Small intestine (tissue), 7 donors: ENCODE data around the gene MICALL2. TPM values are rescaled to one million over a fixed set of nuclear protein-coding genes. Genes with fewer than 3 reads are reported as not detected.
A peak's percentile ranks its signal among the peaks of the same experiment; 100 is the strongest.

Experiments
- DNase-seq, 2 donors: peaks; one replicate each; pipeline versions ENCODE4 v3.0.0 to v3.0.0-alpha.2; 2013
- FAIRE-seq: peaks from 2 replicates; lab custom pipeline; 2012; peaks lifted over from hg19 to GRCh38; lab: Jason Lieb, UNC
- H3K27ac ChIP-seq, 3 donors: one replicate each; pipeline ENCODE4 v1.5.1; 2013; ENCODE audit warnings: low read length in 2 of 3, mild to moderate bottlenecking in 2 of 3, control low read depth in 1 of 3, inconsistent platforms in 1 of 3, low read depth in 1 of 3, moderate library complexity in 1 of 3
- H3K27me3 ChIP-seq, 3 donors: one replicate each; pipeline ENCODE4 v1.6.1; 2013; ENCODE audit warnings: low read length in 3 of 3, inconsistent platforms in 1 of 3; ENCODE audit not compliant: control insufficient read depth in 3 of 3, insufficient read depth in 3 of 3
- H3K36me3 ChIP-seq, 3 donors: one replicate each; pipeline ENCODE4 v1.6.1; 2013; ENCODE audit warnings: low read length in 3 of 3, inconsistent platforms in 1 of 3, low read depth in 1 of 3, mild to moderate bottlenecking in 1 of 3, moderate library complexity in 1 of 3; ENCODE audit not compliant: control insufficient read depth in 3 of 3, insufficient read depth in 2 of 3
- H3K4me1 ChIP-seq, 3 donors: one replicate each; pipeline ENCODE4 v1.6.1; 2013; ENCODE audit warnings: low read length in 2 of 3, inconsistent platforms in 1 of 3, low read depth in 1 of 3, mild to moderate bottlenecking in 1 of 3, moderate library complexity in 1 of 3; ENCODE audit not compliant: control insufficient read depth in 3 of 3, insufficient read depth in 2 of 3
- H3K4me3 ChIP-seq, 3 donors: one replicate each; pipeline ENCODE4 v1.5.1; 2013; ENCODE audit warnings: low read length in 3 of 3, control low read depth in 1 of 3, inconsistent platforms in 1 of 3, low read depth in 1 of 3, mild to moderate bottlenecking in 1 of 3, moderate library complexity in 1 of 3
- H3K9me3 ChIP-seq, 2 donors: one replicate each; pipeline ENCODE4 v1.6.1; 2013; ENCODE audit warnings: low read depth in 1 of 2, low read length in 1 of 2; ENCODE audit not compliant: control insufficient read depth in 2 of 2, insufficient read depth in 1 of 2
- WGBS, 3 donors: extraction: QIAGEN DNeasy Blood & Tissue Kit; methylation state at CpG; one replicate each; pipeline ENCODE4 v1.1.7; 2013; 5-methylcytosine and 5-hydroxymethylcytosine counted together
- polyA plus RNA-seq, 4 donors: library from polyadenylated mRNA; stranded (reverse) in 3 of 4; unstranded in 1 of 4; fragments of 200-250 nt in 3 of 4; fragments of 120-200 nt in 1 of 4; gene quantifications; one replicate each; pipeline versions ENCODE4 v1.2.1 to v1.2.3, GENCODE V29; 2013
- donor health status: healthy with polysubstance abuse.
- donor health status: control.
- donor health status: control.
- donor health status: Bipolar disorder and iron deficiency.
- donor health status: healthy.

MICALL2 gene
- polyA plus RNA-seq, 4 donors = 67.9 to 533 (median 264) TPM

- H3K4me3 ChIP-seq = peak overlapping the region in 2 of 3 donors; percentile 4 to 13
Observed at GRCh38 chr7:1455241-1455939, 3.9 kb downstream of the MICALL2 start.

GRCh38 chr7:1454542-1454941, 4.7 kb downstream of the MICALL2 start:
- no peak for DNase-seq
- WGBS, 3 donors = 55 to 81% (median 58%) methylated on average over 13 to 14 of the region's 14 CpGs
- Histone ChIP-seq H3K36me3 (peaks cover 0 to 52% (median 0%) of the 10 kb centered on the region in 3 donors), H3K9me3 (no peaks in the 10 kb centered on the region), H3K27ac (peak overlapping the region in 2 of 3 donors; percentile 66 to 80), H3K4me3 (no peak overlapping the region), H3K4me1 (peaks cover 0 to 41% (median 0%) of the 10 kb centered on the region in 3 donors), H3K27me3 (no peaks in the 10 kb centered on the region)
- no peak for FAIRE-seq

More at GRCh38 chr7:1455241-1455939, 3.9 kb downstream of the MICALL2 start:
- FAIRE-seq (no peak), DNase-seq (peak; percentile 70 to 83)
- Histone ChIP-seq H3K36me3 (peaks cover 0 to 45% (median 0%) of the 10 kb centered on the region in 3 donors), H3K27me3 (no peaks in the 10 kb centered on the region), H3K9me3 (no peaks in the 10 kb centered on the region), H3K27ac (peak overlapping the region; percentile 12 to 80 (median 66)), H3K4me1 (peaks cover 0 to 47% (median 0%) of the 10 kb centered on the region in 3 donors)
- 9 to 51% (median 35%) methylated on average over 24 to 26 of the region's 26 CpGs for WGBS, 3 donors

GRCh38 chr7:1452205-1452604, 7.1 kb downstream of the MICALL2 start:
- Histone ChIP-seq H3K27me3 (no peaks in the 10 kb centered on the region), H3K4me1 (peaks cover 0 to 26% (median 0%) of the 10 kb centered on the region in 3 donors), H3K27ac (no peak overlapping the region), H3K36me3 (peaks cover 0 to 73% (median 3%) of the 10 kb centered on the region in 3 donors), H3K4me3 (no peak overlapping the region), H3K9me3 (no peaks in the 10 kb centered on the region)
- WGBS, 3 donors = 67 to 76% (median 69%) methylated on average over 19 of the region's 19 CpGs
- FAIRE-seq = no peak
- DNase-seq = no peak

GRCh38 chr7:1450987-1451386, 8.3 kb downstream of the MICALL2 start:
- DNase-seq (no peak), FAIRE-seq (no peak)
- H3K27me3 ChIP-seq = no peaks in the 10 kb centered on the region
- peaks cover 0 to 16% (median 0%) of the 10 kb centered on the region in 3 donors for H3K4me1 ChIP-seq
- 83 to 88% (median 86%) methylated on average over 11 of the region's 11 CpGs for WGBS, 3 donors
- peaks cover 0 to 73% (median 3%) of the 10 kb centered on the region in 3 donors for H3K36me3 ChIP-seq
- no peaks in the 10 kb centered on the region for H3K9me3 ChIP-seq
- no peak overlapping the region for H3K4me3 ChIP-seq
- H3K27ac ChIP-seq = no peak overlapping the region

- FAIRE-seq (no peak), DNase-seq (no peak)
- Histone ChIP-seq H3K9me3 (no peaks in the 10 kb centered on the region), H3K4me3 (no peak overlapping the region), H3K27ac (peak overlapping the region in 1 of 3 donors; percentile 19), H3K27me3 (no peaks in the 10 kb centered on the region), H3K4me1 (peaks cover 0 to 11% (median 0%) of the 10 kb centered on the region in 3 donors), H3K36me3 (peaks cover 0 to 75% (median 3%) of the 10 kb centered on the region in 3 donors)
- WGBS, 3 donors = 82 to 89% (median 86%) methylated on average over 16 to 18 of the region's 18 CpGs
Observed at GRCh38 chr7:1450431-1450830, 8.8 kb downstream of the MICALL2 start.

GRCh38 chr7:1449951-1450350, 9.3 kb downstream of the MICALL2 start:
- H3K27ac ChIP-seq = peak overlapping the region in 1 of 3 donors; percentile 19
- no peaks in the 10 kb centered on the region for H3K9me3 ChIP-seq
- FAIRE-seq (no peak), DNase-seq (no peak)
- H3K4me1 ChIP-seq = peaks cover 0 to 6% (median 0%) of the 10 kb centered on the region in 3 donors
- no peak overlapping the region for H3K4me3 ChIP-seq
- peaks cover 2 to 78% (median 3%) of the 10 kb centered on the region in 3 donors for H3K36me3 ChIP-seq
- no peaks in the 10 kb centered on the region for H3K27me3 ChIP-seq
- 66 to 78% (median 66%) methylated on average over 11 of the region's 11 CpGs for whole genome bisulfite sequencing, 3 donors

GRCh38 chr7:1449501-1449900, 9.8 kb downstream of the MICALL2 start:
- WGBS, 3 donors = 77 to 91% (median 88%) methylated on average over 13 of the region's 13 CpGs
- Histone ChIP-seq H3K9me3 (no peaks in the 10 kb centered on the region), H3K4me3 (no peak overlapping the region), H3K27ac (no peak overlapping the region), H3K27me3 (no peaks in the 10 kb centered on the region), H3K4me1 (peaks cover 0 to 2% (median 0%) of the 10 kb centered on the region in 3 donors), H3K36me3 (peaks cover 3 to 79% (median 3%) of the 10 kb centered on the region in 3 donors)
- FAIRE-seq (no peak), DNase-seq (no peak)

- 88 to 93% (median 91%) methylated on average over 14 of the region's 14 CpGs for WGBS, 3 donors
- Histone ChIP-seq H3K4me1 (no peaks in the 10 kb centered on the region), H3K4me3 (no peak overlapping the region), H3K9me3 (no peaks in the 10 kb centered on the region), H3K27me3 (no peaks in the 10 kb centered on the region), H3K27ac (no peak overlapping the region), H3K36me3 (peaks cover 3 to 83% (median 3%) of the 10 kb centered on the region in 3 donors)
- no peak for DNase-seq
- no peak for FAIRE-seq
Observed at GRCh38 chr7:1448958-1449357, 10.3 kb downstream of the MICALL2 start.
